Activated CD8-positive, alpha-beta T cell treated with anti-CD3 and anti-CD28 coated beads for 36 hours (primary cell): ENCODE data around the gene OR2M3. TPM values are rescaled to one million over a fixed set of nuclear protein-coding genes. Genes with fewer than 3 reads are reported as not detected.

ENCODE experiments used
- ATAC-seq: fragments of 200-7000 bp; cut with Tn5 transposase; one replicate; pipeline ENCODE4 v1.10.0; 2021; ENCODE audit warnings: mild to moderate bottlenecking, moderate library complexity
- CTCF ChIA-PET: fragments of 350-600 bp; sonication (Branson Sonifier 250); formaldehyde crosslinking; loops from one replicate; lab custom pipeline; 2021; ENCODE audit warnings: antibody characterized with exemption; lab: Charles Lee
- POLR2A ChIA-PET: fragments of 350-600 bp; sonication (Branson Sonifier 250); formaldehyde crosslinking; loops from one replicate; lab custom pipeline; 2021; ENCODE audit warnings: antibody characterized with exemption; lab: Charles Lee
- DNase-seq: peaks from one replicate; pipeline ENCODE4 v3.0.0-alpha.2; 2020
- H3K27ac Mint-ChIP-seq: one replicate; pipeline ENCODE4 v1.8.0; 2021; ENCODE audit warnings: mild to moderate bottlenecking, mixed read lengths
- H3K27me3 Mint-ChIP-seq: one replicate; pipeline ENCODE4 v1.8.0; 2021; ENCODE audit warnings: mixed read lengths
- H3K36me3 Mint-ChIP-seq: one replicate; pipeline ENCODE4 v1.8.0; 2021; ENCODE audit warnings: low read depth, mixed read lengths
- H3K4me1 Mint-ChIP-seq: one replicate; pipeline ENCODE4 v1.8.0; 2021; ENCODE audit warnings: low read depth, mixed read lengths
- H3K4me3 Mint-ChIP-seq: one replicate; pipeline ENCODE4 v1.8.0; 2021; ENCODE audit warnings: mild to moderate bottlenecking, moderate library complexity, mixed read lengths
- H3K9me3 Mint-ChIP-seq: one replicate; pipeline ENCODE4 v1.8.0; 2021; ENCODE audit warnings: mixed read lengths
- CTCF ChIP-seq: fragments of 200-600 bp; IDR thresholded peaks from one replicate; pipeline ENCODE4 v1.8.0; 2022; ENCODE audit warnings: antibody characterized with exemption, mild to moderate bottlenecking
- intact Hi-C: fragments of 100-400 bp; cut with micrococcal nuclease; formaldehyde crosslinking; loops from one replicate; pipeline ENCODE4 v1.10.0; 2022
- total RNA-seq, 2 experiments: library from RNA; stranded (reverse); gene quantifications; one replicate each; pipeline ENCODE4 v1.2.3, GENCODE V29; 2021

OR2M3 gene
- total RNA-seq, 2 experiments from 2014 or later, result not detected

- no peak for TF ChIP-seq CTCF
- ChIA-PET POLR2A (no interaction called here), CTCF (no interaction called here)
- H3K9me3 Mint-ChIP-seq, result peaks cover 2% of the 10 kb centered on the region
- no peak overlapping the region for H3K4me3 Mint-ChIP-seq
- no peaks in the 10 kb centered on the region for H3K36me3 Mint-ChIP-seq
- ATAC-seq (no peak), DNase-seq (no peak)
- H3K4me1 Mint-ChIP-seq, result no peaks in the 10 kb centered on the region
- intact Hi-C loops, result no loop called here
- H3K27ac Mint-ChIP-seq, result no peak overlapping the region
- no peaks in the 10 kb centered on the region for H3K27me3 Mint-ChIP-seq
These were observed 2.9 kb upstream of the OR2M3 start for GRCh38 chr1:248194117-248194516.

GRCh38 chr1:248215880-248216279 is 18.8 kb downstream of the OR2M3 start:
- ChIA-PET POLR2A (no interaction called here), CTCF (no interaction called here)
- no peak overlapping the region for H3K27ac Mint-ChIP-seq
- no peaks in the 10 kb centered on the region for H3K36me3 Mint-ChIP-seq
- intact Hi-C loops, result no loop called here
- H3K4me1 Mint-ChIP-seq, result no peaks in the 10 kb centered on the region
- peaks cover 6% of the 10 kb centered on the region for H3K27me3 Mint-ChIP-seq
- TF ChIP-seq CTCF, result no peak
- peaks cover 5% of the 10 kb centered on the region for H3K9me3 Mint-ChIP-seq
- DNase-seq (no peak), ATAC-seq (no peak)
- no peak overlapping the region for H3K4me3 Mint-ChIP-seq

- Mint-ChIP-seq H3K9me3 (no peaks in the 10 kb centered on the region), H3K27ac (no peak overlapping the region), H3K27me3 (no peaks in the 10 kb centered on the region), H3K4me3 (no peak overlapping the region), H3K36me3 (no peaks in the 10 kb centered on the region), H3K4me1 (no peaks in the 10 kb centered on the region)
- ATAC-seq (no peak), DNase-seq (no peak)
- ChIA-PET CTCF (interaction anchor here (0.8 kb wide), 1 partner anchor 18 kb away, joined by 3 read pairs; no protein-coding TSS in a partner anchor), POLR2A (no interaction called here)
- intact Hi-C loops, result no loop called here
- TF ChIP-seq CTCF, result no peak
These were observed 28.5 kb downstream of the OR2M3 start for GRCh38 chr1:248225537-248225936.

- H3K4me3 Mint-ChIP-seq, result no peak overlapping the region
- POLR2A ChIA-PET, result no interaction called here
- intact Hi-C loops, result no loop called here
- TF ChIP-seq CTCF, result no peak
- no peaks in the 10 kb centered on the region for H3K4me1 Mint-ChIP-seq
- no peak overlapping the region for H3K27ac Mint-ChIP-seq
- ATAC-seq, result no peak
- CTCF ChIA-PET, result no interaction called here
- H3K27me3 Mint-ChIP-seq, result peaks cover 1% of the 10 kb centered on the region
- H3K9me3 Mint-ChIP-seq, result no peaks in the 10 kb centered on the region
- no peaks in the 10 kb centered on the region for H3K36me3 Mint-ChIP-seq
- no peak for DNase-seq
These were observed 32.4 kb downstream of the OR2M3 start for GRCh38 chr1:248229360-248229908.

GRCh38 chr1:248231117-248231516 is 34.1 kb downstream of the OR2M3 start, which contains the start of gene OR2M4:
OR2M4 (plus strand) TSS chr1:248231417; CDS start chr1:248238929, 7,512 bp downstream.
- intact Hi-C loops, result no loop called here
- H3K4me3 Mint-ChIP-seq, result no peak within 1 kb of the TSS
- CTCF ChIA-PET, result no interaction called here
- no peaks in the 10 kb centered on the region for H3K9me3 Mint-ChIP-seq
- H3K27me3 Mint-ChIP-seq, result peaks cover 3% of the 10 kb centered on the region
- ATAC-seq, result no peak
- no peak within 1 kb of the TSS for H3K27ac Mint-ChIP-seq
- POLR2A ChIA-PET, result no interaction called here
- TF ChIP-seq CTCF, result no peak
- no peaks in the 10 kb centered on the region for H3K36me3 Mint-ChIP-seq
- no peaks in the 10 kb centered on the region for H3K4me1 Mint-ChIP-seq
- DNase-seq, result no peak
